Measurements from ENCODE around the gene RAB18. TPM values are rescaled to one million over a fixed set of nuclear protein-coding genes. Genes with fewer than 3 reads are reported as not detected.

RAB18 gene
- total RNA-seq, 2 experiments from 2014 or later, result 69.5 to 72.0 TPM

DNA sequence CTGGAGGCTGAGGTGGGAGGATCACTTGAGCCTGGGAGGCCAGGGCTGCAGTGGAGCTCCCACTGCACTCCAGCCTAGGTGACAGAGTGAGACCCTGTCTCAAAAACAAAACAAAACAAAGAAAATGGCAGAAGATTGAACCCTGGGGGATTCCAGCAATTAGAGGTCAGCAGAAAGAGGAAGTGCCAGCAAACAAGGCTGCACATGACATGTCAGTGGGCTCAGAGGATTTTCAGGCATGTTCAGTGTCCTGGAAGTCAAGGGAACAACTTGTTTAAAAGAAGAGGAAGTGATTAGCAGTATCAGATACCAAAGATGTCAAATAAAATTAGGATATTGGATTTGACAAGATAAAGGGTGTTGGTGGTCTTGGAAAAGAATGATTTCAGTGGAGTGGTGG lies 32.3 kb downstream of the RAB18 start:
- H3K4me3 Mint-ChIP-seq, result no peak overlapping the region
- no peak for DNase-seq
- H3K36me3 Mint-ChIP-seq (ENCODE audit: low read depth), result peaks cover 21% of the 10 kb centered on the region
- no peaks in the 10 kb centered on the region for H3K27me3 Mint-ChIP-seq
- no peaks in the 10 kb centered on the region for H3K9me3 Mint-ChIP-seq
- no peak overlapping the region for H3K27ac Mint-ChIP-seq
- ChIA-PET POLR2A (no interaction called here), CTCF (interaction anchor here (1.0 kb wide), 1 partner anchor 21 kb away, joined by 3 read pairs; no protein-coding TSS in a partner anchor)
- peaks cover 7% of the 10 kb centered on the region for H3K4me1 Mint-ChIP-seq

GRCh38 chr10:27537166-27537565 lies 33.1 kb downstream of the RAB18 start:
- H3K27me3 Mint-ChIP-seq, result no peaks in the 10 kb centered on the region
- DNase-seq, result no peak
- peaks cover 19% of the 10 kb centered on the region for H3K36me3 Mint-ChIP-seq (ENCODE audit: low read depth)
- ChIA-PET CTCF (interaction anchor here (1.0 kb wide), 1 partner anchor 20 kb away, joined by 3 read pairs; no protein-coding TSS in a partner anchor), POLR2A (no interaction called here)
- H3K4me3 Mint-ChIP-seq, result no peak overlapping the region
- H3K27ac Mint-ChIP-seq, result no peak overlapping the region
- peaks cover 10% of the 10 kb centered on the region for H3K4me1 Mint-ChIP-seq
- no peaks in the 10 kb centered on the region for H3K9me3 Mint-ChIP-seq

- POLR2A ChIA-PET, result interaction anchor here (1.0 kb wide), 1 partner anchor 9 kb away, joined by 3 read pairs; no protein-coding TSS in a partner anchor
- H3K9me3 Mint-ChIP-seq, result no peaks in the 10 kb centered on the region
These were observed 33.7 kb downstream of the RAB18 start for GRCh38 chr10:27537787-27538186.

GRCh38 chr10:27540672-27541071 lies 36.6 kb downstream of the RAB18 start:
- ChIA-PET CTCF (no interaction called here), POLR2A (interaction anchor here (3.7 kb wide), 1 partner anchor 36 kb away, joined by 25 read pairs; the partner anchor contains the start of gene RAB18)
- DNase-seq, result no peak
- Mint-ChIP-seq H3K27me3 (no peaks in the 10 kb centered on the region), H3K4me3 (no peak overlapping the region), H3K9me3 (no peaks in the 10 kb centered on the region), H3K36me3 (ENCODE audit: low read depth) (peaks cover 29% of the 10 kb centered on the region), H3K27ac (no peak overlapping the region), H3K4me1 (peaks cover 19% of the 10 kb centered on the region)

More at GRCh38 chr10:27537787-27538186, 33.7 kb downstream of the RAB18 start:
- peaks cover 13% of the 10 kb centered on the region for H3K4me1 Mint-ChIP-seq
- H3K27me3 Mint-ChIP-seq, result no peaks in the 10 kb centered on the region
- CTCF ChIA-PET, result no interaction called here
- H3K4me3 Mint-ChIP-seq, result no peak overlapping the region
- no peak overlapping the region for H3K27ac Mint-ChIP-seq
- no peak for DNase-seq
- H3K36me3 Mint-ChIP-seq (ENCODE audit: low read depth), result peaks cover 22% of the 10 kb centered on the region

- Mint-ChIP-seq H3K27ac (peak overlapping the region; percentile 50), H3K36me3 (ENCODE audit: low read depth) (peaks cover 31% of the 10 kb centered on the region), H3K4me3 (no peak overlapping the region), H3K27me3 (no peaks in the 10 kb centered on the region), H3K4me1 (peaks cover 19% of the 10 kb centered on the region), H3K9me3 (no peaks in the 10 kb centered on the region)
- DNase-seq, result peak; percentile 22
- POLR2A ChIA-PET, result interaction anchor here (3.7 kb wide), 1 partner anchor 38 kb away, joined by 25 read pairs; the partner anchor contains the start of gene RAB18
- CTCF ChIA-PET, result interaction anchor here (0.6 to 0.7 kb wide), 2 partner anchors 12 to 38 kb away, joined by 3 read pairs; partner anchors contain the start of gene RAB18
These were observed 38.0 kb downstream of the RAB18 start for GRCh38 chr10:27541796-27542729.

GRCh38 chr10:27542812-27543211 lies 38.7 kb downstream of the RAB18 start:
- Mint-ChIP-seq H3K27me3 (no peaks in the 10 kb centered on the region), H3K4me1 (peaks cover 19% of the 10 kb centered on the region), H3K36me3 (ENCODE audit: low read depth) (peaks cover 33% of the 10 kb centered on the region), H3K9me3 (no peaks in the 10 kb centered on the region), H3K4me3 (no peak overlapping the region), H3K27ac (no peak overlapping the region)
- ChIA-PET CTCF (no interaction called here), POLR2A (no interaction called here)
- DNase-seq, result no peak

DNA sequence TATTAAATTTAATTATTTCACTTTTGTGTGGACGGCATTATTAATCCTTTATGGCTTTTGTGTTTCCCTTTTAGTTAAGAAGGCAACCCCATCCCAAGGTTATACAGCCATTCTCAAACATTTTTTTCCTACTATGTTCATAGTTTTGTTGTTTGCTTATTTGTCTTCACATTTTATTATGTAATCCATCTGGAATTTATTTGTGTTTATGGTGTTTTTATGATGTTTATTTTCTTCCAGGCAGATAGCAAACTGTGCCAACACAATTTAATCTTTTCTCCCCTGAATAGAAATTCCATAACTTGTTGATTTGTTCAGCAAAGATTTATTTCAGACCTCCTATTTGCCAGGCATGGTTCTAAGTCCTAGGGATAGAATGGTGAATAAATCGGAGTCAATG lies 42.9 kb downstream of the RAB18 start:
- Mint-ChIP-seq H3K4me3 (no peak overlapping the region), H3K9me3 (no peaks in the 10 kb centered on the region), H3K36me3 (ENCODE audit: low read depth) (peaks cover 18% of the 10 kb centered on the region), H3K4me1 (peaks cover 10% of the 10 kb centered on the region), H3K27me3 (no peaks in the 10 kb centered on the region), H3K27ac (no peak overlapping the region)
- POLR2A ChIA-PET, result no interaction called here
- CTCF ChIA-PET, result no interaction called here
- no peak for DNase-seq

DNA sequence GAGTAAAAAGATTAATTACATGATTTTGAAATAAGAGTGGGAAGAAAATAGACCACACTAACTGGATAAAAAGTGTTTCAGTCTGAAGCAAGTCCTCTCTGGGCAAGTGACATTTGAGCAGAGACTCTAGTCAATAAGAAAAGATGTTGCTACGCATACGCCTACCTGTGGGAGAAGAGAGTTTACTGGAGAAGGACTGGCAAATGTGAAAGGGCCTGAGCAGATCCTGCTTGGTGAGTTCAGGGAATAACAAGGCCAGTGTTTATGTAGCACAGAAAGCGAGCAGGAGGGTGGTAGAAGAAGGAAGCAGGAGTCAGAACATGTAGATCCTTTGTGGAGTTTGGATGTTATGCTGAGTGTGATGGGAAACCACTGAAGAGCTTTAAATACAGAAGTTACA lies 43.4 kb downstream of the RAB18 start:
- no peak for DNase-seq
- CTCF ChIA-PET, result no interaction called here
- Mint-ChIP-seq H3K27me3 (no peaks in the 10 kb centered on the region), H3K27ac (no peak overlapping the region), H3K4me3 (no peak overlapping the region), H3K9me3 (no peaks in the 10 kb centered on the region), H3K4me1 (peaks cover 7% of the 10 kb centered on the region), H3K36me3 (ENCODE audit: low read depth) (peaks cover 17% of the 10 kb centered on the region)
- POLR2A ChIA-PET, result no interaction called here

- POLR2A ChIA-PET, result no interaction called here
- no peaks in the 10 kb centered on the region for H3K4me1 Mint-ChIP-seq
- CTCF ChIA-PET, result no interaction called here
- H3K4me3 Mint-ChIP-seq, result no peak overlapping the region
- H3K36me3 Mint-ChIP-seq (ENCODE audit: low read depth), result peaks cover 6% of the 10 kb centered on the region
- no peak overlapping the region for H3K27ac Mint-ChIP-seq
- H3K9me3 Mint-ChIP-seq, result no peaks in the 10 kb centered on the region
- DNase-seq, result no peak
- H3K27me3 Mint-ChIP-seq, result no peaks in the 10 kb centered on the region
These were observed 46.7 kb downstream of the RAB18 start for GRCh38 chr10:27550823-27551222.

DNA sequence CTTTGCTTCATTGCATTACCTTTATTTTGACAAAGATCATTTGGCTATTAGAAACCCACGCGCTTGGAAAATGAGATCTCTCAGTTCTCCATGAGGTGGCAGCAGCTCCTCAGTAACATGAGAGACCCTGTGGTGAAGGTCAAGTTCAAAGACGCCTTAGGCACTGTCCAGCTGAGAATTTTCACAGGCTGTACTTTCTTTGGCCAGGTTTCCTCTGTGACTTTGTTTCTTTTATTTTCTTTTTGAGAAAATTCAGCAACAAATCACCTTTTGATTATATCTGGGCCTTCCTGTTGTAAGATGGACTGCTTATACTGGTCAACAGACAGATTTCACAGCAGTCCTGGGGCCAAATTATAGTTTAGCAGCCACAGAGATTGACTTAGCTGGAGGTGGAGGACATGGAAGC lies 54.5 kb downstream of the RAB18 start:
- Mint-ChIP-seq H3K27me3 (no peaks in the 10 kb centered on the region), H3K4me1 (no peaks in the 10 kb centered on the region), H3K27ac (no peak overlapping the region), H3K36me3 (ENCODE audit: low read depth) (no peaks in the 10 kb centered on the region), H3K9me3 (no peaks in the 10 kb centered on the region), H3K4me3 (no peak overlapping the region)
- DNase-seq, result peak; percentile 45
- CTCF ChIA-PET, result interaction anchor here (0.8 to 1.9 kb wide), 2 partner anchors 97 to 817 kb away, joined by 3 to 11 read pairs; no protein-coding TSS in a partner anchor
- POLR2A ChIA-PET, result no interaction called here

DNA sequence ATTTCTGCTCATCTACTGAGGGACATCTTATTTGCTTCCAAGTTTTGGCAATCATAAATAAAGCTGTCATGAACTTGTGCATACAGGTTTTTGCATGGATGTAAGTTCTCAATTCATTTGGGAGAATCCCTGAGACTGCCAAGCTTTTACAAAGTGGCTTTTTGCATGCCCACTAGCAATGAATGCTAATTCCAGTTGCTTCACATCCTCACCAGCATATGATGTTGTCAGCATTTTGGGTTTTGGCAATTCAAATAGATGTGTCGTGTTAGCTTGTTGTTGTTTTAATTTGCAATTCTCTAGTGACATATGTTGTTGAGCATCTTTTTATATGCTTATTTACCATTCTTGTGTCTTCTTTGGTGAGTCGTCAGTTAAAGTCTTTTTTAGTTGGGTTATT lies 57.2 kb downstream of the RAB18 start:
- CTCF ChIA-PET, result no interaction called here
- peaks cover 15% of the 10 kb centered on the region for H3K4me1 Mint-ChIP-seq
- no peaks in the 10 kb centered on the region for H3K9me3 Mint-ChIP-seq
- peaks cover under 1% of the 10 kb centered on the region for H3K36me3 Mint-ChIP-seq (ENCODE audit: low read depth)
- no peak for DNase-seq
- H3K27me3 Mint-ChIP-seq, result no peaks in the 10 kb centered on the region
- no peak overlapping the region for H3K4me3 Mint-ChIP-seq
- H3K27ac Mint-ChIP-seq, result no peak overlapping the region
- POLR2A ChIA-PET, result no interaction called here

DNA sequence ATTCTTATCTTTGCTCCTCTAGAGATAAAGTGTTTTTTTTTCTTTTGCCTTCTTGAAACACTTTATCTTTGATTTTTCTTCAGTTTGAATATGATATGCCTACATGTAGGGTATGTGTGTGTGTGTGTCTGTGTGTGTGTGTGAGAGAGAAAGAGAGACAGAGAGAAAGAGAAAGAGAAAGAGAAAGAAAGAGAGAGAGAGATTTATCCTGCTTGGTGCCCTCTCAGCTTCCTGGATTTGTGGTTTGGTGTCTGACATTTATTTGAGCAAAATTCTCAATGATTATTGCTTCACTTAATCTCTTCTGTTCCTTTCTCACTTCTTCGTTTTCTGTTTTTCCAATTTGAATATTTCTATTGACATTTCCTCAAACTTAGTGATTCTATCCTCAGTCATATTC lies 60.3 kb downstream of the RAB18 start:
- Mint-ChIP-seq H3K4me1 (peaks cover 32% of the 10 kb centered on the region), H3K27me3 (no peaks in the 10 kb centered on the region), H3K9me3 (no peaks in the 10 kb centered on the region), H3K27ac (peak overlapping the region; percentile 32), H3K4me3 (peak overlapping the region; percentile 47), H3K36me3 (ENCODE audit: low read depth) (peaks cover 4% of the 10 kb centered on the region)
- POLR2A ChIA-PET, result no interaction called here
- no peak for DNase-seq
- CTCF ChIA-PET, result no interaction called here

DNA sequence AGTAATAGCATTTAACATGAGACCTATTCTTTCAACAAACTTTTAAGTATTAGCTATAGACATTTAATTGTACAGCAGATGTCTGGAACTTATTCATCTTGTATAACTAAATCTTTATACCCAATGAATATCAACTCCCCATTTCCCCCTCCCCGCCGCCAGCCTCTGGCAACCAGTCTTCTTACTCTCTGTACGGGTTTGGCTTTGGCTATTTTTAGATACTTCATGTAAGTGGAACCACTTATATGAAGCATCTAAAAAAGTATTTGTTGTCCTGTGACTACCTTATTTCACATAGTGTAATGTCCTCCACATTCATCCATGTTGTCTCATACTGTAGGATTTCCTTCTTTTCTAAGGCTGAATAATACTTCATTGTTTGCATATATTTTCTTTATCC lies 60.8 kb downstream of the RAB18 start:
- ChIA-PET CTCF (no interaction called here), POLR2A (no interaction called here)
- H3K4me3 Mint-ChIP-seq, result no peak overlapping the region
- DNase-seq, result no peak
- H3K27me3 Mint-ChIP-seq, result no peaks in the 10 kb centered on the region
- H3K9me3 Mint-ChIP-seq, result peaks cover 2% of the 10 kb centered on the region
- peaks cover 36% of the 10 kb centered on the region for H3K4me1 Mint-ChIP-seq
- H3K27ac Mint-ChIP-seq, result no peak overlapping the region
- H3K36me3 Mint-ChIP-seq (ENCODE audit: low read depth), result peaks cover 4% of the 10 kb centered on the region
